DMS53 treated with DMSO at 0.1 percent for 48 hours (cell line): Measurements from ENCODE around the gene NUDCD2.
"Not testable (repeated sequence)": the region's sequence is repeated elsewhere in the genome, so short reads cannot be mapped to it uniquely, and the experiment has no call there.

ENCODE experiments used
- DNase-seq: peaks from one replicate; lab custom pipeline; 2025; ENCODE audit not compliant: unreplicated experiment; lab: John Stamatoyannopoulos, UW

The NUDCD2 gene

DNA sequence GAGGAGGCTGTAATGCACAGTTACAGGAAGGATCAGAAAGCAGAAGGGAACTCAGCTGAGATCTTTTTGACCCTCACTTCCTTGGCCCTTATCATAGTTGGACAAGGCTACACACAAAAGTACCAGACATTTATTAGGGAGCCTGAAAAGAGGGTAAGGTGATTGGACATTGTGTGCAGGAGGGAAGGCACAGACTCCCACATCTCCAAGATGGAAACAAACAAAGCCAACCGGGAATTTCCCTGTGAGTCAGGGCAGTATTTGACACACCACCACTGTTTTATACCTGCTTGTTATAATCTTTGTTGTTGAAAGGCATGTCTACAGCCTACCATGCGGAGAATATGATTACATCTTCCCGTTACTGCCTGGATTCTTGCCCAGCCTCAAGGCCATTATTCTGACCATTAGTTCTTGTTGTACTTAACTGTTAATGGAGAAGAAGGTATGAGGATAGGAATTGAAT is 25.5 kb downstream of the NUDCD2 start:
- no peak for DNase-seq

DNA sequence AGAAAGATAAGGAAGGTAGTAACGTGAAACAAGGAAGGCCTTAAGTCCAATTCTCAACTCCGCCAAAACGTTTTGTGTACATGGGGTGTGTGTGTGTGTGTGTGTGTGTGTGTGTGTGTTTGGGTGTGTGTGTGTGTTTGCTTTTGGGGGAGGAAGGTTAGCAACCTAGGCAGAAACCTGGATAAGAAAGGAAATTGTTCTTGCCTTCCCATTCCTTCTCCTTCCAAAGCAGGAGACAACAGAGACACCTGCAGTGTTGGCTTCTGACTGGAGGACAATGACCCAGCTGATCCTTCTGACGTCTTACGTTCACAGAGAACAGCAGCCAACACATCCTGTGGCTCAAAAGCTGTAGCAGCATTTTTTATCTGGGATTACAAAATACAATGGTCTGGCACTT is 26.6 kb downstream of the NUDCD2 start:
- DNase-seq = no peak

DNA sequence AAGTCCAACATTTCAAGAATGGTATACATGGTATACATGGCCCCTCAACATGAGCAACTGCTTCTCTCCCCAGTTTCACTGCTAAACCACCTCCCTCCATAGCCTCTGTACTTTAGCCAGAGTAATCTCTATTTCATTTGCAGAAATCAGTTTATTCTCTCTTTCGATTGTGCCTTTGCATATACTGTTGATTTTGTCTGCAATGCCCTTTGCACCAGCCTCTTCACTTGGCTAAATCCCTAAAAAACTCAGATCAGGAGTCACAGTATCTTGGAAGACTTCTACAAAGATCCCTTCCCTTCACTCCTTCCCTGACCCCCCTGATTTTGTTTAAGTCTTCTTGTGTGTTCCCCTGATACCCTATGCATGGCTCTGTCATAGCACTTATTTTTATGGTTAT is 27.4 kb downstream of the NUDCD2 start:
- no peak for DNase-seq

DNA sequence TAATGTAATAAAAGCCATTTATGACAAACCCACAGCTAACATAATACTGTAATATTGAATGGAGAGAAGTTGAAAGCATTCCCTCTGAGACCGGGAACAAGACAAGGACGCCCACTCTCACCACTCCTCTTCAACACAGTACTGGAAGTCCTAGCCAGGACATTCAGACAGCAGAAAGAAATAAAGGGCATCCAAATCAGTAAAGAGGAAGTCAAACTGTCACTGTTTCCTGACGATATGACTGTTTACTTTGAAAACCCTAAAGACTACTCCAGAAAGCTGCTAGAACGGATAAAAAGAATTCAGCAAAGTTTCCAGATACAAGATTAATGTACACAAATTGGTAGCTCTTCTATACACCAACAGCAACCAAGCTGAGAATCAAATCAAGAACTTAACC is 33.8 kb downstream of the NUDCD2 start:
- not testable (repeated sequence) for DNase-seq

DNA sequence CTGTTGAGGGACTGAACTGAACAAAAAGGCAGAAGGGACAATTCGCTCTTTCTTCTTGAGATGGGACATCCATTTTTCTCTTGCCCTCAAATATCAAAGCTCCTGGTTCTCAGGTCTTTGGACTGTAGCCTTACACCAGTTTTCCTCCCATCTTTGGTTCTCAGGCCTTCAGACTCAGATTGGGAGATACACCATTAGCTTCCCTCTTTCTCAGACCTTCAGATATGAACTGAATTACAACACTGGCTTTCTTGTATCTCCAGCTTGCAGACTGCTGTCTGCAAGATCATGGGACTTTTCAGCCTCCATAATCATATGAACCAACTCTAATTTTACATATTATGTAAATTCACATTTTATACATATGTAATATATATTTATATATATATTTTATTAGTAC is 35.1 kb downstream of the NUDCD2 start:
- DNase-seq = no peak

DNA sequence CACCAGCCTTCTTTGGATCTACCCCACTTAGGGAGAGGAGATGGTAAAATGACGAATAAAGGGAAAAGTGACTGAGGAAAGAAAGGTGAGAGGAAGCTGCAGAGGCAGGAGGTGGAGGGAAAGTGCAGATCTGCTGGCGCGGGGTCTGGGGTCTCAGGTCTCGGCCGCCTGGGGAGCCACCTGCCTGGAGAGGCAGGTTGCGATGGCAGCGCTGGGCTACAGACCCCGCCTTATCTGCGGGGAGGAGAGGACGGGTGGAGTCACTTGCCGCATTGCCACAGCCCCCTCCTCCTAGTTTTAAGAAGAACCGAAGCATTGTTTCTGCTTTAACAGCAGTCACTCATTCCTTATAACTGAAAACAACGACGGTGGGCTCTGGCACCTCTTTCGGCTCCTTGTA is 44.2 kb downstream of the NUDCD2 start:
- DNase-seq = not testable (repeated sequence)

DNA sequence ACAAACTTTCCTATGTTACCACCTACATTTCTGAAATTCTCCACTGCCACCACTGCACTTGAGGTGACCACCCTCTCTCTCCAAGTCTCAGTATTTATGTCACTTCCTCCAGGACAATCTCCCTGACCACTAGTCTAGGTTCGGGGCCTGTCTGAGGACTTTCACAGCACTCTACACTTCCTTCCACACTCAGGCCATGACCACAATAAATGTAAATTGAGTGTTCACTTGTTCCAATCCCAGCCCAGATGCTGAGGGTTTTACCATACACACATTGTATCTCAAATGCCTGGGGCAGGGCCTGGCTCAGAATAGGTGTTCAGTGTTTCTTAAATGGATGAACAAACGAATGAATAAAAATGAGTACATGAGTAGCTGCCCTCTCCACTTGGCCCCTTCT is 49.4 kb downstream of the NUDCD2 start:
- no peak for DNase-seq

DNA sequence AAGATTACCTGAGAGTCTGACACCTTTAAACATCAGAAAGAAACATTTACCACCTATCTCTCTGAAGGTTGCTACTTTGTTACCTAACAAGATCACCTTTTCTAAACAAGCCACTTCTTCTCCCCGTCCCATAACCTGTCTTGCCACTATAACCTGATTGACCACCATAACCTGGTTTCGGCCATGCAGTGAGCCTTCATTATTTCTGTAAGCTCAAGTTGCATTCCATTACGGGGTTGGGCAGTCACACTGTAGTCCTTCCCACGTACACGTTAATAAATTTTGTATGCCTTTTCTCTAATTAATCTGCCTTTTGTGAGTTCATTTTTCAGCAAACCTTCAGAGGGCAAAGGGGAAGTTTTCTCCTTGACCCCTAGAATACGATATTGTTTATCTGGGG is 50.5 kb downstream of the NUDCD2 start:
- no peak for DNase-seq

DNA sequence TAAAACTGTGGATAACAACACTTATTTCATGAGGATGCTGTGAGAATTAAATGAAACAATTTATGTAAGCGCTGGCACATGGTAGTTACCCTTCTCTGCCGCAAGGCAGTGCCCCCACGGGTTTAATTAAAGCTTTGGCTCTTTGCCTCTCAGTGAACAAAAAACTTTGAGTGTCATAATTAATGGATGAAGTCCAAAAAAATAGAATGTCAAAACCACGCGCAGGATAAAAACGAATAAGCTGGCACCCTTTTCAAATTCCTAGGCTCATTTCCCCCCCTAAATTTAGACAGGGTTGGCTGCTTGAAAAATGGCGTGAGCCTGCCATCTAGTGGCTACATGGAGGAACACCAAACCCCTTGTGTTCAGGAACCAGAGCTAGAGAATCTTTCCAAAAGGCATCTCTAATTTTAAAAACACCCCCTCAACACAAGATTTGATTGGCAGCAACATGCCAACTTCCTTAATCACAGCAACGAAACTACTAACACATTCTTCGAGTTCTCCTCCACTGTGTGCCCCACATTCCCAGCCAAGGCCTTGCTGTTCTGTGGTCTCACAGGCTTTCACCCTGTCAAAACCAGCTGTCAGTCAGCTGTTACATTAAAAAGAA is 51.5 kb downstream of the NUDCD2 start:
- peak; percentile 49 for DNase-seq

DNA sequence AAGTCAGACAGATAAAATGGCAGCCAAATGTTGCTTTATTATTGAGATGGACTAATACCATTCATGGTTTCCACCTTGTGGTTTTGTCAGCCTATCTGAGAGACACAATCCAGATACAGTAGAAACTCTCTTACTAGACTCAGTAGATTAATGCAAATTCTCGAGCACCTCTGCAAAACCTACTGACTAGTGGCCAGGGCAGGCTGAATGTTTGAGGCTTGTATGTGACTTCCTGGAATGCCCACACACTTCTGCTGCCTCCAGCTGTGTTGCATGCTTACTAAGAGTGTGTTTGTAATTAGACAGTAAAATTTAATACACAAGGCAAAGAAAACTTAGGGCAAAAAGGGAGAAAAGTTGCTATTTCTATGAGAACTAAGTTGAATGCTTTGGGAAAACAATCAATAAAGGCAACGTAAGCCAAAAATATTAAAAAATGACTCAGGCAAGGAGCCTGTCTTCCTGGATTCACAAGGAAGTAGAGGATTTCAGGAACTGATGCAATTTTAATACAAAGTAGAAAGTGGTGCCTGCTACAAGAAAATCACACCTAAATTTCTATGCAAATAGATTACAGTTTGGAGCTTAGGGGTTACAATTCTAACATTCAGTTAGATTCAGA is 52.8 kb downstream of the NUDCD2 start:
- no peak for DNase-seq

DNA sequence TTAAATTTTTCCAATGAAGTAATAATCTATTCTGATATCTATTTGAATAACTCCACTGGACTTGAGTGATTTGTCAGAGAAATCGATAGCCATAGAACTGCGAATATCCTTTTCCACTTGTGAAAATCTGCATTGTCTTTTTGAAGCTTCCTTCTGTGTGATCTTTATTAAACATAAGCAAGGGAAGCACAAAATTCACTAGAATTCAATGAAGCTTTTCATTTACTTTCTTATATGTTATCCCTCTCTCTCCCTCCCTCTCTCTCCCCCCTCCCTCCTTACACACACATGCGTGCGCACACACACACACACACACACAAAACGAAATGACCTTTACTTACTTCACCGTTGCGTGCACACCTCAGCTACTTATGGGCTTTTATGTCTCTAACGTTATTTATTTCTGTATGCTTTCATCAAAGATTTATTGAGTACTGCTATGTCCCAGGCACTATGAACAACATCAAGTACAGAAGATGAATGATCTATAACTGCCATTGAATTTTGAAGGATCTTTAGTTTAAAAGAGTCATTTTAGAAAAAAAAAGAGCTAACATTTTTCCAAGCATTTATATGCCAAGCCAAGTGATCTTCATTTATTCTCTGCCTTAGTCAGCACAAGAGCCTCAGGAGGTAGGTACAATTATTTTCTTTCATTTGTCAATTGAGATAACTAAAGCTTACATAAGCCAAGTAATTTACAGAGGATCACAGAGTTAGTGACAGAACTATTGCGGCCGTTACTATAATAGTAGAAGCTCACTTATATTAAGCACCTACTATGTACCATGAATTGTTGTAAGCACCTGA is 55.3 kb downstream of the NUDCD2 start:
- DNase-seq = no peak

DNA sequence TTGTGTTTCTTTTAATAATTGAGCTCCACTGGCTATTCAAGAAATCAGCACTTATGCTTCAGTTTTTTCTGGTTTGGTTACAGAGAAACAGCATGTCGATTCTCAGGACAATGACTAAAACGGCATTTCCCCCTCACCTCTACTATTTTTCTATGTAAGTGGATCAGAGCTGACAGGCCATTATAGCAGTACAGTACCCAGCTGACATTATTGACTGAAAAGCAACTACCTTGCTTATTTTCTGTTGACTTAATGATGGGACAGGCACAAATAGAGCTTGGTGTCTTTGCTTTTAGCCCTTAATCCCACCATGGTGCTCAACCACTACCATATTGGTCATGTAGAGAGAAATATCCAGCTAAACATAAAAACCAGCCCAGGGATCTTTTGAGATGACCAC is 57.9 kb downstream of the NUDCD2 start:
- DNase-seq = no peak

DNA sequence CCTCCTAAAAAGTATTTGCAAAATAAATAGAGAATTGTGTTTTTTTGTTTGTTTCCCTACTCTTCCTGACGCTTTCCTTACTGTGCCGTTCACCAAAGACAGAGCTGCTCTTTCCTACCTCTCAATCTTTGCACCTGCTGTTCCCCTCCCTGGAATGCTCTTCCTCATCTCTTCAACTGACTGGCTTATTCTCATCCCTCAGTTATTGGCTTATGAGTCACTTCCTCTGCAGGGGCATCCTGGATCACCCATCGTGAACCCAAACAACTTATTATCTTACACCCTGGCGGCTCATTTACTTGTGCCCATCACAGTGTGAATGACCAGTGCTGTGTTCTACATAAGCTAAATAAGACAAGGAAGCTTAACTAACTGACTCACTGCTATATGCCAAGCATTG is 58.6 kb downstream of the NUDCD2 start:
- peak; percentile 42 for DNase-seq

DNA sequence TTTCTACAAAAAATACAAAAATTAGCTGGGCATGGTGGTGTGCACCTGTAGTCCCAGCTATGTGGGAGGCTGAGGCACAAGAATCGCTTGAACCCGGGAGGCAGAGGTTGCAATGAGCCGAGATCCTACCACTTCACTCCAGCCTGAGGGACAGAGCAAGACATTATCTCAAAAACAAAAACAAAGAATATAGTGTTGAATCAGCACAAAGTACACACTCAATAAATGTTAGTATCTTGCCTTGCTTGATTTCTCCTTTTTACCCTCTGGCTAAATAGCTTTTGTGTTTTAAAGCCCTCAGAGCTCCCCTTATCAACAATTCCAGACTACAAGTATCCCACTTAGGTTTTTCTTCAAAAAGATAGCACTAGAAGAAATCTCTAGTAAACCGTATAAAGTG is 60.0 kb downstream of the NUDCD2 start:
- DNase-seq = no peak

DNA sequence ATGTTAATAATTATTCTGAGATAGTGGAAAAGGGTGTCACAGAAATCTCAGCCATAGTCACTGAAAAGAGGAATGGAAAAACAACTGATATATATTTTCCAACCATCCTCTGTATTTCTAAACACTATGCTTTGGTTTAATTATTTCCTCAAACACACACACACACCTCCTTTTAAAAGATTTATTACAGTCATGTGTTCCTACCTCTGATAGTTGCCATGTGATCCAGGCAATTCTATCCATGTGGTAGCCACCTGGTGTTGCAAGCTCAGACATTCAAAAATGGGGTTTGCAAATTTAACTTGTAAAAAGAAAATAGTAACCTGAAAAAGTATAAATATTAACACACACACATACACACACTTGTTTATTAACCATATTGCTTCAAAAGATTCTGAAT is 62.5 kb downstream of the NUDCD2 start:
- no peak for DNase-seq

DNA sequence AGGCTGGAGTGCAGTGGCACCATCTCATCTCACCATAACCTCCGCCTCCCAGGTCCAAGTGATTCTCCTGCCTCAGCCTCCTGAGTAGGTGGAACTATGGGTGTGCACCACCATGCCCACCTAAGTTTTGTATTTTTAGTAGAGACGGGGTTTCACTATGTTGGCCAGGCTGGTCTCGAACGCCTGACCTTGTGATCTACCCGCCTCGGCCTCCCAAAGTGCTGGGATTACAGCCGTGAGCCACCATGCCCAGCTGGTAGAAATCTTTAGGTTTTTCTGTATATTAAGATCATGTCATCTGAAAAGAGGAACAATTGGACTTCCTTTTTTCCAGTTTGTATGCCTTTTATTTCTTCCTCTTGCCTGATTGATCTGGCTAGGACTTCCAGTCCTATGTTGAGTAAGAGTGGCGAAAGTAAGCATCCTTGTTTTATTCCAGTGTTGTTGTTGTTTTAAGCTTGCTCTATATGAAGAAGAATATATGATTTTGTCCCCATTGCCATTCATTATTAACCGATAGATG is 63.0 kb downstream of the NUDCD2 start:
- not testable (repeated sequence) for DNase-seq
